ENCODE results near the gene AGO4. TPM values are rescaled to one million over a fixed set of nuclear protein-coding genes. Genes with fewer than 3 reads are reported as not detected.

The AGO4 gene
- polyA plus RNA-seq, 1 donor (not counting 4 experiments of a cell fraction or from before 2014, with no cell fraction given) = 5.2 TPM

- H3K27me3 ChIP-seq (ENCODE audit: control insufficient read depth, extremely low read depth, insufficient read depth, low read length) = no peaks in the 10 kb centered on the region
- TF ChIP-seq EZH2 (IDR thresholded peaks at IDR 0.05; ENCODE audit: low read length) (no peak), CTCF (optimal IDR thresholded peaks at IDR 0.05 in 1 of 3, IDR thresholded peaks at IDR 0.05 in 1 of 3, conservative IDR thresholded peaks at IDR 0.05 in 1 of 3; ENCODE audit: extremely low read depth in 1 of 3, insufficient read depth in 2 of 3, low read length in 3 of 3) (no peak)
- no peaks in the 10 kb centered on the region for H4K20me1 ChIP-seq (ENCODE audit: control insufficient read depth, extremely low read depth, insufficient read depth, low read length)
- H3K79me2 ChIP-seq (ENCODE audit: control insufficient read depth, insufficient read depth, low read length) = no peaks in the 10 kb centered on the region
- no peaks in the 10 kb centered on the region for H3K9me1 ChIP-seq (ENCODE audit: control insufficient read depth, extremely low read depth, insufficient read depth, low read length)
- dilution Hi-C loops (cut with MboI; ENCODE audit: extremely low pct_ligation_motif_present, low sequenced_read_pairs) = no loop called here
- no peak overlapping the region for H2AFZ ChIP-seq (ENCODE audit: control insufficient read depth, low read length)
- H3K27ac ChIP-seq (ENCODE audit: control insufficient read depth, insufficient read depth, low read length) = no peak overlapping the region
- no peak overlapping the region for H3K9ac ChIP-seq (ENCODE audit: control insufficient read depth, extremely low read depth, insufficient read depth, low read length)
- H3K9me3 ChIP-seq (ENCODE audit: control insufficient read depth, low read depth, low read length) = no peaks in the 10 kb centered on the region
- DNase-seq (ENCODE audit: low read depth, low spot score) (no peak), FAIRE-seq (no peak)
- H3K4me3 ChIP-seq (ENCODE audit: control insufficient read depth in 2 of 3, extremely low read depth in 1 of 3, insufficient read depth in 2 of 3, low read depth in 1 of 3, low read length in 3 of 3) = no peak overlapping the region
- no peaks in the 10 kb centered on the region for H3K36me3 ChIP-seq (ENCODE audit: control insufficient read depth in 2 of 2, extremely low read depth in 1 of 2, insufficient read depth in 2 of 2, low read length in 2 of 2)
- H3K4me1 ChIP-seq (ENCODE audit: control insufficient read depth, extremely low read depth, insufficient read depth, low read length) = no peaks in the 10 kb centered on the region
- no peak overlapping the region for H3K4me2 ChIP-seq (ENCODE audit: control insufficient read depth, extremely low read depth, insufficient read depth, low read depth, low read length)
Measured at GRCh38 chr1:35790670-35791069, 17.1 kb upstream of the AGO4 start.

GRCh38 chr1:35795295-35795694, 12.5 kb upstream of the AGO4 start:
- no peaks in the 10 kb centered on the region for H3K27me3 ChIP-seq (ENCODE audit: control insufficient read depth, extremely low read depth, insufficient read depth, low read length)
- no peaks in the 10 kb centered on the region for H3K9me1 ChIP-seq (ENCODE audit: control insufficient read depth, extremely low read depth, insufficient read depth, low read length)
- DNase-seq (ENCODE audit: low read depth, low spot score) = no peak
- H3K79me2 ChIP-seq (ENCODE audit: control insufficient read depth, insufficient read depth, low read length) = no peaks in the 10 kb centered on the region
- dilution Hi-C loops (cut with MboI; ENCODE audit: extremely low pct_ligation_motif_present, low sequenced_read_pairs) = no loop called here
- FAIRE-seq = no peak
- no peak overlapping the region for H3K27ac ChIP-seq (ENCODE audit: control insufficient read depth, insufficient read depth, low read length)
- no peaks in the 10 kb centered on the region for H3K36me3 ChIP-seq (ENCODE audit: control insufficient read depth in 2 of 2, extremely low read depth in 1 of 2, insufficient read depth in 2 of 2, low read length in 2 of 2)
- H3K9me3 ChIP-seq (ENCODE audit: control insufficient read depth, low read depth, low read length) = no peaks in the 10 kb centered on the region
- TF ChIP-seq CTCF (optimal IDR thresholded peaks at IDR 0.05 in 1 of 3, IDR thresholded peaks at IDR 0.05 in 1 of 3, conservative IDR thresholded peaks at IDR 0.05 in 1 of 3; ENCODE audit: extremely low read depth in 1 of 3, insufficient read depth in 2 of 3, low read length in 3 of 3) (no peak), EZH2 (IDR thresholded peaks at IDR 0.05; ENCODE audit: low read length) (no peak)
- H3K9ac ChIP-seq (ENCODE audit: control insufficient read depth, extremely low read depth, insufficient read depth, low read length) = no peak overlapping the region
- H3K4me2 ChIP-seq (ENCODE audit: control insufficient read depth, extremely low read depth, insufficient read depth, low read depth, low read length) = no peak overlapping the region
- H3K4me1 ChIP-seq (ENCODE audit: control insufficient read depth, extremely low read depth, insufficient read depth, low read length) = no peaks in the 10 kb centered on the region
- no peak overlapping the region for H2AFZ ChIP-seq (ENCODE audit: control insufficient read depth, low read length)
- H4K20me1 ChIP-seq (ENCODE audit: control insufficient read depth, extremely low read depth, insufficient read depth, low read length) = no peaks in the 10 kb centered on the region
- no peak overlapping the region for H3K4me3 ChIP-seq (ENCODE audit: control insufficient read depth in 2 of 3, extremely low read depth in 1 of 3, insufficient read depth in 2 of 3, low read depth in 1 of 3, low read length in 3 of 3)
